ENCODE results near the gene GDF9. TPM values are rescaled to one million over a fixed set of nuclear protein-coding genes. Genes with fewer than 3 reads are reported as not detected.
A peak's percentile ranks its signal among the peaks of the same experiment; 100 is the strongest.

Gene GDF9
- total RNA-seq, 1 experiment from 2014 or later, result 0.42 TPM

GRCh38 chr5:132829742-132830435, 36.4 kb downstream of the GDF9 start (continued):
- TF ChIP-seq MYBL2 (CRISPR knock-in tag; IDR thresholded peaks at IDR 0.05) (peak; percentile 61; the same call in 1 of the 2 replicates), ZNF425 (CRISPR knock-in tag; conservative IDR thresholded peaks at IDR 0.05) (no peak), ARID4B (CRISPR knock-in tag; IDR thresholded peaks at IDR 0.05; ENCODE audit: borderline replicate concordance) (no peak), ZNF232 (CRISPR knock-in tag; IDR thresholded peaks at IDR 0.05) (no peak), FOXP1 (CRISPR knock-in tag; IDR thresholded peaks at IDR 0.05; ENCODE audit: borderline replicate concordance) (0 out of 2 replicates have a peak, but pooled peaks have one; percentile 33), ZBTB43 (CRISPR knock-in tag; IDR thresholded peaks at IDR 0.05) (no peak), FOXP4 (CRISPR knock-in tag; IDR thresholded peaks at IDR 0.05) (peak; percentile 19; the same call in 1 of the 2 replicates), NFE2L1 (CRISPR knock-in tag; IDR thresholded peaks at IDR 0.05) (no peak), ELF4 (CRISPR knock-in tag; IDR thresholded peaks at IDR 0.05; ENCODE audit: low read depth) (no peak)

GRCh38 chr5:132828846-132829494, 37.3 kb downstream of the GDF9 start:
- ChIA-PET CTCF (interaction anchor here (1.0 to 4.3 kb wide), 6 partner anchors 10 to 83 kb away, joined by 3 to 40 read pairs (median 6); partner anchors contain the start of gene SOWAHA), POLR2A (interaction anchor here (1.0 to 1.5 kb wide), 2 partner anchors 37 to 72 kb away, joined by 3 to 6 read pairs; partner anchors contain the start of genes GDF9 and UQCRQ)
- TF ChIP-seq E2F1 (CRISPR knock-in tag; IDR thresholded peaks at IDR 0.05) (no peak), ZNF416 (CRISPR knock-in tag; IDR thresholded peaks at IDR 0.05) (no peak), ZNF219 (CRISPR knock-in tag; IDR thresholded peaks at IDR 0.05; ENCODE audit: borderline replicate concordance) (no peak), ARID4B (CRISPR knock-in tag; IDR thresholded peaks at IDR 0.05; ENCODE audit: borderline replicate concordance) (no peak), TEAD4 (CRISPR knock-in tag; IDR thresholded peaks at IDR 0.05) (no peak), NR3C1 (CRISPR knock-in tag; conservative IDR thresholded peaks at IDR 0.05; ENCODE audit: low read depth) (no peak)
- Mint-ChIP-seq H3K4me3 (peak overlapping the region; percentile 74), H3K27ac (no peak overlapping the region), H3K36me3 (no peaks in the 10 kb centered on the region), H3K9me3 (no peaks in the 10 kb centered on the region), H3K4me1 (peaks cover 12% of the 10 kb centered on the region), H3K27me3 (ENCODE audit: low read depth) (peaks cover 85% of the 10 kb centered on the region)
- DNase-seq (ENCODE audit: low spot score) (no peak), ATAC-seq (no peak)
